C1 segment of cervical spinal cord (tissue), 14 donors: ENCODE data around the gene SAAL1.
"Not testable (repeated sequence)": the region's sequence is repeated elsewhere in the genome, so short reads cannot be mapped to it uniquely, and the experiment has no call there.

ENCODE experiments used
- DNase-seq, 14 donors: peaks; one replicate each; lab custom pipeline; 2025; lab: John Stamatoyannopoulos, UW

The SAAL1 gene

GRCh38 chr11:18105802-18106574 lies at the start of gene SAAL1:
Gene SAAL1 (minus strand): TSS chr11:18106082. CDS start chr11:18106041, 41 bp downstream.
- DNase-seq, result peak; percentile 12 to 87 (median 73)

- DNase-seq, result no peak
Measured at GRCh38 chr11:18151581-18151980, 45.7 kb upstream of the SAAL1 start.

GRCh38 chr11:18145837-18146236 lies 40.0 kb upstream of the SAAL1 start:
- no peak for DNase-seq

- DNase-seq, result no peak
Measured at GRCh38 chr11:18145025-18145424, 39.1 kb upstream of the SAAL1 start.

GRCh38 chr11:18144243-18144642 lies 38.4 kb upstream of the SAAL1 start:
- DNase-seq, result no peak

GRCh38 chr11:18140145-18140544 lies 34.3 kb upstream of the SAAL1 start:
- no peak for DNase-seq

- DNase-seq, result no peak
Measured at GRCh38 chr11:18137186-18137800, 31.4 kb upstream of the SAAL1 start.

GRCh38 chr11:18135308-18135707 lies 29.4 kb upstream of the SAAL1 start:
- DNase-seq, result no peak

GRCh38 chr11:18132341-18132740 lies 26.5 kb upstream of the SAAL1 start, which contains the start of gene MRGPRX3:
Gene MRGPRX3 (plus strand): TSS chr11:18132571. CDS start chr11:18137203, 4,632 bp downstream.
- no peak for DNase-seq

- DNase-seq, result not testable (repeated sequence)
Measured at GRCh38 chr11:18131115-18131514, 25.2 kb upstream of the SAAL1 start.

GRCh38 chr11:18121331-18121828 lies 15.5 kb upstream of the SAAL1 start:
- DNase-seq, result not testable (repeated sequence)

GRCh38 chr11:18115360-18116127 lies 9.7 kb upstream of the SAAL1 start:
- peak in 10 of 14 donors; percentile 4 to 50 (median 28) for DNase-seq

GRCh38 chr11:18111005-18111404 lies 5.1 kb upstream of the SAAL1 start:
- DNase-seq, result no peak

- no peak for DNase-seq
Measured at GRCh38 chr11:18108254-18108653, 2.4 kb upstream of the SAAL1 start.

GRCh38 chr11:18106688-18107087 lies 806 bp upstream of the SAAL1 start:
- no peak for DNase-seq

- no peak for DNase-seq
Measured at GRCh38 chr11:18105086-18105801, 638 bp downstream of the SAAL1 start.

- no peak for DNase-seq
Measured at GRCh38 chr11:18100926-18101656, 4.8 kb downstream of the SAAL1 start.

- no peak for DNase-seq
Measured at GRCh38 chr11:18093959-18094358, 11.9 kb downstream of the SAAL1 start.

- DNase-seq, result peak in 2 of 14 donors; percentile 2 to 15
Measured at GRCh38 chr11:18091731-18092130, 14.2 kb downstream of the SAAL1 start.

GRCh38 chr11:18088966-18089365 lies 16.9 kb downstream of the SAAL1 start:
- no peak for DNase-seq

- no peak for DNase-seq
Measured at GRCh38 chr11:18088366-18088765, 17.5 kb downstream of the SAAL1 start.
